ENCODE results near the gene THRB.

DNA sequence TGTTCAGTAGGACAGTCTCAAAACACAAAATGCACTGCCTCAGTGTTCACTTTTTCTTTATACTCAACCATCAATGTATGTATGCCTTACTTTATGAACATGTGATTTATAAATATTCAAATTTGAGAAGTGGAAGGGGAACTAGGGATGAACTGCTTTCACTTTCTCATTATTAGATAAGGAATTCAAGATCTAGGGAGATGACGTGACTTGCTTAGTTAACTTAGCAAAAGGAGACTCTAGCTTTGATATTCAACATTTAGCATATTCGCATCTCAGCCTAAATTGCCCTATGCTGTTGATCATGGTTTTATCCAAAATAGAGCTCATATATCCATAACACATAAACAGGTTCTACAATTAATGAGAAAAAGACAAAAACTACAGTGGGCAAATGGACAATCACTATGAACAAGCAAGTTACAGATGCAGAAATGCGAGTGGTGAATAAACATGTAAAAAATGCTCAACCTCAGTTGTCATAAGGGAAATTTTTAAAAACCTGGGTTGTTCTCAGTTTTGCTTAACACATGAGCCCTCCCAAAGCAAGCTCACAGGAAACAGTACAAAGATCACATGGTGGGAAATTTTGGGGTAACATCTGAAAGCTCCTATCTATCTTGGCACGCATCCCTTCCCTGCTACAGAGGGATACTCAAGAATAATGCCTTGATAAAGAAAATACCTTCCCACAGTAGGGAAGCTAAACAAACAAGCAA lies 269.8 kb downstream of the THRB start:
- TF ChIP-seq, protein P1, sequence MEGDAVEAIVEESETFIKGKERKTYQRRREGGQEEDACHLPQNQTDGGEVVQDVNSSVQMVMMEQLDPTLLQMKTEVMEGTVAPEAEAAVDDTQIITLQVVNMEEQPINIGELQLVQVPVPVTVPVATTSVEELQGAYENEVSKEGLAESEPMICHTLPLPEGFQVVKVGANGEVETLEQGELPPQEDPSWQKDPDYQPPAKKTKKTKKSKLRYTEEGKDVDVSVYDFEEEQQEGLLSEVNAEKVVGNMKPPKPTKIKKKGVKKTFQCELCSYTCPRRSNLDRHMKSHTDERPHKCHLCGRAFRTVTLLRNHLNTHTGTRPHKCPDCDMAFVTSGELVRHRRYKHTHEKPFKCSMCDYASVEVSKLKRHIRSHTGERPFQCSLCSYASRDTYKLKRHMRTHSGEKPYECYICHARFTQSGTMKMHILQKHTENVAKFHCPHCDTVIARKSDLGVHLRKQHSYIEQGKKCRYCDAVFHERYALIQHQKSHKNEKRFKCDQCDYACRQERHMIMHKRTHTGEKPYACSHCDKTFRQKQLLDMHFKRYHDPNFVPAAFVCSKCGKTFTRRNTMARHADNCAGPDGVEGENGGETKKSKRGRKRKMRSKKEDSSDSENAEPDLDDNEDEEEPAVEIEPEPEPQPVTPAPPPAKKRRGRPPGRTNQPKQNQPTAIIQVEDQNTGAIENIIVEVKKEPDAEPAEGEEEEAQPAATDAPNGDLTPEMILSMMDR (IDR thresholded peaks at IDR 0.05; ENCODE audit: extremely low read depth in 1 of 2, insufficient read depth in 1 of 2, low read depth in 1 of 2, low read length in 2 of 2): no peak
- TF ChIP-seq POLR2A (IDR thresholded peaks at IDR 0.05; ENCODE audit: low read depth, low read length) (no peak), MYC (IDR thresholded peaks at IDR 0.05; ENCODE audit: low read depth, low read length) (no peak), EZH2 (IDR thresholded peaks at IDR 0.05; ENCODE audit: borderline replicate concordance, low read depth, low read length, severe bottlenecking) (no peak), JUN (IDR thresholded peaks at IDR 0.05; ENCODE audit: borderline replicate concordance, insufficient read depth, insufficient read length, low read depth) (no peak), GATA2 (IDR thresholded peaks at IDR 0.05; ENCODE audit: insufficient read depth, insufficient read length, low read depth, low read length) (no peak), FOS (IDR thresholded peaks at IDR 0.05; ENCODE audit: borderline replicate concordance, insufficient read depth, low read length) (no peak), POLR2AphosphoS5 (IDR thresholded peaks at IDR 0.05; ENCODE audit: insufficient read depth, low read depth, low read length) (no peak)
- TF ChIP-seq, protein P2, sequence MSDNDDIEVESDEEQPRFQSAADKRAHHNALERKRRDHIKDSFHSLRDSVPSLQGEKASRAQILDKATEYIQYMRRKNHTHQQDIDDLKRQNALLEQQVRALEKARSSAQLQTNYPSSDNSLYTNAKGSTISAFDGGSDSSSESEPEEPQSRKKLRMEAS (IDR thresholded peaks at IDR 0.05; ENCODE audit: insufficient read depth, insufficient read length): no peak

Data from endothelial cell of umbilical vein (primary cell).